Endothelial cell of umbilical vein (primary cell): ENCODE measurements around the gene RAB5IF. TPM values are rescaled to one million over a fixed set of nuclear protein-coding genes. Genes with fewer than 3 reads are reported as not detected.

ENCODE experiments used
- BruUV-seq: library from RNA; stranded (reverse); fragments of 400-500 nt; replicated peaks from 2 replicates; lab custom pipeline; 2021; lab: Mats Ljungman, UMichigan
- CTCF ChIA-PET: fragments of 300-600, 350-600 bp; sonication (Branson Sonifier 250); formaldehyde crosslinking; loops from one replicate; lab custom pipeline; 2021; ENCODE audit warnings: antibody characterized with exemption, inconsistent platforms; lab: Charles Lee
- POLR2A ChIA-PET: fragments of 300-600, 350-600 bp; sonication (Branson Sonifier 250); formaldehyde crosslinking; loops from one replicate; lab custom pipeline; 2021; ENCODE audit warnings: antibody characterized with exemption, inconsistent platforms; lab: Charles Lee
- DNase-seq: peaks from one replicate; pipeline ENCODE4 v3.0.0-alpha.2; 2011; ENCODE audit warnings: low read depth, low spot score
- FAIRE-seq: peaks from 2 replicates; lab custom pipeline; 2011; peaks lifted over from hg19 to GRCh38; lab: Jason Lieb, UNC
- H2AFZ ChIP-seq: 2 replicates; pipeline ENCODE4 v1.6.0; 2012; ENCODE audit warnings: low read depth, low read length, control low read depth, inconsistent platforms
- H3K27ac ChIP-seq: 2 replicates; pipeline ENCODE4 v1.5.1; 2011; ENCODE audit warnings: low read depth, mild to moderate bottlenecking, control low read depth, low read length, moderate library complexity; ENCODE audit not compliant: insufficient read depth
- H3K27me3 ChIP-seq, 2 experiments: 2 replicates each; pipeline versions ENCODE4 v1.6.0 to v1.6.1; 2011; ENCODE audit warnings: low read length in 2 of 2, mixed read lengths in 1 of 2; ENCODE audit not compliant: control insufficient read depth in 2 of 2, insufficient read depth in 2 of 2
- H3K36me3 ChIP-seq, 2 experiments: 2 replicates in 1 of 2; 3 replicates in 1 of 2; pipeline ENCODE4 v1.5.1; 2011; ENCODE audit warnings: low read length in 2 of 2, mild to moderate bottlenecking in 1 of 2, moderate library complexity in 1 of 2; ENCODE audit not compliant: control insufficient read depth in 2 of 2, insufficient read depth in 2 of 2; ENCODE audit errors: extremely low read depth in 1 of 2
- H3K4me1 ChIP-seq: 3 replicates; pipeline ENCODE4 v1.5.1; 2011; ENCODE audit warnings: mild to moderate bottlenecking, low read length; ENCODE audit not compliant: control insufficient read depth, insufficient read depth; ENCODE audit errors: extremely low read depth
- H3K4me2 ChIP-seq: 2 replicates; pipeline ENCODE4 v1.6.1; 2011; ENCODE audit warnings: low read length, control low read depth, mixed read lengths; ENCODE audit not compliant: insufficient read depth
- H3K4me3 ChIP-seq, 3 experiments: fragments of 200-600 bp in 1 of 3; sonication (generic), shearing (Covaris generic) in 1 of 3; replicated peaks in 1 of 3; 2 replicates each; pipeline ENCODE4 v1.5.1; 2011 to 2016; ENCODE audit warnings: control low read depth in 3 of 3, low read length in 3 of 3, mild to moderate bottlenecking in 2 of 3, inconsistent platforms in 1 of 3, low read depth in 1 of 3, moderate library complexity in 1 of 3; ENCODE audit not compliant: insufficient read depth in 1 of 3
- H3K79me2 ChIP-seq: 2 replicates; pipeline ENCODE4 v1.6.0; 2012; ENCODE audit warnings: low read length, inconsistent platforms; ENCODE audit not compliant: control insufficient read depth, insufficient read depth
- H3K9ac ChIP-seq: replicated peaks from 2 replicates; pipeline ENCODE3; 2011; ENCODE audit warnings: low read length, control low read depth; ENCODE audit not compliant: insufficient read depth; ENCODE audit errors: extremely low read depth
- H3K9me1 ChIP-seq: replicated peaks from 3 replicates; pipeline ENCODE4 v1.6.0; 2011; ENCODE audit warnings: mild to moderate bottlenecking, low read length; ENCODE audit not compliant: control insufficient read depth, insufficient read depth; ENCODE audit errors: extremely low read depth
- H3K9me3 ChIP-seq: replicated peaks from 2 replicates; pipeline ENCODE4 v1.5.1; 2012; ENCODE audit warnings: low read length, inconsistent platforms; ENCODE audit not compliant: control insufficient read depth, insufficient read depth
- H4K20me1 ChIP-seq: replicated peaks from 2 replicates; pipeline ENCODE3; 2011; ENCODE audit warnings: mild to moderate bottlenecking, low read length; ENCODE audit not compliant: control insufficient read depth, insufficient read depth; ENCODE audit errors: extremely low read depth
- CTCF ChIP-seq, 2 donors: IDR thresholded peaks; 1 replicate in 1 of 2; 2 replicates in 1 of 2; pipeline ENCODE4 v1.5.1; 2011; ENCODE audit warnings: low read length in 2 of 2, mild to moderate bottlenecking in 2 of 2, moderate library complexity in 2 of 2, control low read depth in 1 of 2, inconsistent platforms in 1 of 2, low read depth in 1 of 2; ENCODE audit not compliant: insufficient read depth in 1 of 2; ENCODE audit errors: extremely low read depth in 1 of 2
- EZH2 ChIP-seq: IDR thresholded peaks from 2 replicates; pipeline ENCODE4 v1.6.1; 2012; ENCODE audit warnings: borderline replicate concordance, low read depth, mild to moderate bottlenecking, moderate library complexity, low read length, inconsistent platforms; ENCODE audit not compliant: severe bottlenecking
- FOS ChIP-seq: IDR thresholded peaks from 2 replicates; pipeline ENCODE4 v1.6.1; 2011; ENCODE audit warnings: mild to moderate bottlenecking, low read length, moderate library complexity, borderline replicate concordance; ENCODE audit not compliant: insufficient read depth
- GATA2 ChIP-seq: IDR thresholded peaks from 2 replicates; pipeline ENCODE4 v1.7.0; 2011; ENCODE audit warnings: low read depth, mild to moderate bottlenecking, moderate library complexity, mixed read lengths, low read length; ENCODE audit not compliant: insufficient read length, insufficient read depth
- JUN ChIP-seq: IDR thresholded peaks from 2 replicates; pipeline ENCODE4 v1.6.1; 2011; ENCODE audit warnings: borderline replicate concordance, low read depth; ENCODE audit not compliant: insufficient read length, insufficient read depth
- MAX ChIP-seq: IDR thresholded peaks from 2 replicates; pipeline ENCODE4 v1.6.1; 2011; ENCODE audit not compliant: insufficient read depth, insufficient read length
- MYC ChIP-seq: IDR thresholded peaks from one replicate; pipeline ENCODE4 v1.6.1; 2011; ENCODE audit warnings: mild to moderate bottlenecking, low read depth, low read length
- POLR2A ChIP-seq: IDR thresholded peaks from 2 replicates; pipeline ENCODE4 v1.6.1; 2012; ENCODE audit warnings: low read depth, mild to moderate bottlenecking, control low read depth, low read length
- POLR2AphosphoS5 ChIP-seq: IDR thresholded peaks from 2 replicates; pipeline ENCODE4 v1.6.1; 2012; ENCODE audit warnings: low read depth, mild to moderate bottlenecking, control low read depth, low read length, moderate library complexity; ENCODE audit not compliant: insufficient read depth
- dilution Hi-C: fragments of 300-500 bp; cut with MboI; formaldehyde crosslinking; loops from one replicate; pipeline ENCODE4 v1.15.0; 2019; ENCODE audit warnings: low sequenced_read_pairs; ENCODE audit not compliant: extremely low pct_ligation_motif_present
- intact Hi-C: fragments of 100-400 bp; cut with micrococcal nuclease; formaldehyde crosslinking; loops from one replicate; pipeline ENCODE4 v1.10.0; 2022
- polyA plus RNA-seq, 4 experiments: library from polyadenylated mRNA; depleted of rRNA in 3 of 4; stranded (reverse) in 3 of 4; unstranded in 1 of 4; fragments of >200 nt; gene quantifications; 2 replicates each; pipeline versions ENCODE4 v1.2.1 to v1.2.3, GENCODE V29; 2011 to 2012; ENCODE audit warnings: missing spikeins in 1 of 4
- total RNA-seq: library from RNA; stranded (reverse); gene quantifications from 2 replicates; pipeline ENCODE4 v1.2.3, GENCODE V29; 2021

RAB5IF gene
- total and polyA plus RNA-seq, 2 donors (not counting 3 experiments of a cell fraction or from before 2014, with no cell fraction given), result 113 to 162 TPM

DNA sequence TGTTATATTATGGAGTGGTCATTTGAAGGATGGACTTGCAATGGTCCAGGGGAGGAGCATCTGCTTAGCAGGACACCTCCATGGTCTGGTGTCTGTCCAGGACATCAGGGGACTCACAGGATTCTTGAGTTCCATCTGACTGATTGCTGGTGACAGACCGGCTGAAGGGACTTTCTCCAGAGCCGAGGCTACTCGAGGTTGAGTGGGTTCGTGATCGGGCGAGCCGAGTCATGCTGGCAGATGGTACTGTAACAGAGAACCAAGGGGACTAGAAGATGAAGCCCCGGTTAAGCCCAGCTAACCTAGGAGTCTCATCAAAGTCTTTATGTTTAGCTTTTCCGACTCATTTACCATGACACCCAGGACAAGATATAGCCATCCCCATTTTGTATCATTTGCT lies 47.9 kb downstream of the RAB5IF start:
- DNase-seq (no peak), FAIRE-seq (no peak)
- no peaks in the 10 kb centered on the region for H3K79me2 ChIP-seq
- no peaks in the 10 kb centered on the region for H3K4me1 ChIP-seq
- H3K9ac ChIP-seq, result no peak overlapping the region
- no peaks in the 10 kb centered on the region for H4K20me1 ChIP-seq
- ChIA-PET CTCF (no interaction called here), POLR2A (no interaction called here)
- no TSS peak for BruUV-seq
- H3K4me3 ChIP-seq, result no peak overlapping the region
- peaks cover 0 to 5% of the 10 kb centered on the region in 2 experiments for H3K36me3 ChIP-seq
- TF ChIP-seq EZH2, result no peak
- no peak for TF ChIP-seq POLR2AphosphoS5
- no peak for TF ChIP-seq MAX
- no peak for TF ChIP-seq POLR2A
- no peak for TF ChIP-seq FOS
- no peak for TF ChIP-seq CTCF (IDR thresholded peaks at IDR 0.05; ENCODE audit: extremely low read depth in 1 of 2, insufficient read depth in 1 of 2, low read depth in 1 of 2, low read length in 2 of 2)
- no peak for TF ChIP-seq MYC
- TF ChIP-seq GATA2, result no peak
- TF ChIP-seq JUN, result no peak
- dilution Hi-C loops, result no loop called here
- H2AFZ ChIP-seq, result no peak overlapping the region
- H3K27ac ChIP-seq, result no peak overlapping the region
- H3K9me1 ChIP-seq, result no peaks in the 10 kb centered on the region
- no peak overlapping the region for H3K4me2 ChIP-seq
- H3K27me3 ChIP-seq, result no peaks in the 10 kb centered on the region
- intact Hi-C loops, result no loop called here
- H3K9me3 ChIP-seq, result no peaks in the 10 kb centered on the region
